SU-DHL-6 (cell line): Measurements from ENCODE around the gene NSD1.

Source experiments
- H2AFZ ChIP-seq: fragments of 200-600 bp; sonication (generic); 2 replicates; pipeline ENCODE4 v1.6.1; 2014; ENCODE audit warnings: low read depth, mild to moderate bottlenecking, moderate library complexity, mixed read lengths, antibody characterized with exemption, low read length; ENCODE audit not compliant: severe bottlenecking
- H3F3A ChIP-seq: fragments of 200-600 bp; shearing (Covaris generic); 2 replicates; pipeline ENCODE4 v1.6.0; 2016; ENCODE audit warnings: antibody characterized with exemption, mild to moderate bottlenecking; ENCODE audit not compliant: insufficient read depth
- H3K27ac ChIP-seq: fragments of 200-600 bp; sonication (generic); 2 replicates; pipeline ENCODE4 v1.5.1; 2016; ENCODE audit warnings: low read depth, mild to moderate bottlenecking, low read length, moderate library complexity, mixed read lengths
- H3K27me3 ChIP-seq: fragments of 200-600 bp; sonication (generic), shearing (Covaris generic); 2 replicates; pipeline ENCODE4 v1.6.0; 2014; ENCODE audit warnings: mild to moderate bottlenecking, low read length
- H3K36me3 ChIP-seq: fragments of 200-600 bp; sonication (generic); 2 replicates; pipeline ENCODE4 v1.6.1; 2014; ENCODE audit warnings: mild to moderate bottlenecking, low read length, mixed read lengths
- H3K4me2 ChIP-seq: fragments of 300-600, 200-600 bp; shearing (Covaris generic), sonication (generic); 2 replicates; pipeline ENCODE4 v1.6.0; 2014; ENCODE audit warnings: low read length, low read depth, mild to moderate bottlenecking; ENCODE audit not compliant: poor library complexity, severe bottlenecking
- H3K4me3 ChIP-seq: fragments of 200-600 bp; sonication (generic); 2 replicates; pipeline ENCODE4 v1.5.1; 2014; ENCODE audit warnings: antibody characterized with exemption, low read length, mild to moderate bottlenecking, mixed read lengths; ENCODE audit not compliant: insufficient read depth, poor library complexity, severe bottlenecking
- H3K79me2 ChIP-seq: fragments of 200-600 bp; sonication (generic); 2 replicates; pipeline ENCODE4 v1.6.1; 2014; ENCODE audit warnings: mild to moderate bottlenecking, low read length, moderate library complexity; ENCODE audit not compliant: insufficient read depth
- H3K9ac ChIP-seq: fragments of 200-600 bp; sonication (generic); 2 replicates; pipeline ENCODE4 v1.7.0; 2014; ENCODE audit warnings: mild to moderate bottlenecking, low read length
- H3K9me2 ChIP-seq: fragments of 200-600 bp; sonication (generic); replicated peaks from 2 replicates; pipeline ENCODE4 v1.6.1; 2014; ENCODE audit warnings: low read length; ENCODE audit not compliant: insufficient read depth
- H3K9me3 ChIP-seq: fragments of 200-600 bp; sonication (generic); 2 replicates; pipeline ENCODE4 v1.6.1; 2014; ENCODE audit warnings: low read length, mixed read lengths; ENCODE audit not compliant: insufficient read depth
- H4K20me1 ChIP-seq: fragments of 200-600 bp; sonication (generic); 2 replicates; pipeline ENCODE4 v1.6.1; 2014; ENCODE audit warnings: low read depth, mild to moderate bottlenecking, antibody characterized with exemption, low read length, moderate library complexity, mixed read lengths
- CTCF ChIP-seq: fragments of 200-600 bp; sonication (generic); IDR thresholded peaks from one replicate; pipeline ENCODE4 v1.5.1; 2017; ENCODE audit warnings: antibody characterized with exemption, mild to moderate bottlenecking, low read length, moderate library complexity; ENCODE audit not compliant: insufficient read depth, poor library complexity, severe bottlenecking
- EZH2phosphoT487 ChIP-seq: fragments of 200-600 bp; sonication (generic), shearing (Covaris generic); conservative IDR thresholded peaks from 2 replicates; pipeline ENCODE4 v1.6.1; 2018; ENCODE audit warnings: mild to moderate bottlenecking, antibody characterized with exemption, low read length, moderate library complexity, mixed read lengths

The NSD1 gene

GRCh38 chr5:177097016-177097985 is 36.3 kb upstream of the NSD1 start:
- Histone ChIP-seq H4K20me1 (no peaks in the 10 kb centered on the region), H3K79me2 (no peaks in the 10 kb centered on the region), H3K4me3 (no peak overlapping the region), H3K27ac (no peak overlapping the region), H3K36me3 (no peaks in the 10 kb centered on the region), H3K4me2 (no peak overlapping the region), H3K27me3 (no peaks in the 10 kb centered on the region), H3K9me3 (no peaks in the 10 kb centered on the region), H2AFZ (no peak overlapping the region), H3K9ac (no peak overlapping the region), H3K9me2 (no peaks in the 10 kb centered on the region), H3F3A (no peaks in the 10 kb centered on the region)
- no peak for TF ChIP-seq CTCF
- no peak for TF ChIP-seq EZH2phosphoT487

- no peak overlapping the region for H3K27ac ChIP-seq
- no peaks in the 10 kb centered on the region for H3K9me2 ChIP-seq
- TF ChIP-seq CTCF = no peak
- no peaks in the 10 kb centered on the region for H3K36me3 ChIP-seq
- H3K9me3 ChIP-seq = no peaks in the 10 kb centered on the region
- H3K27me3 ChIP-seq = no peaks in the 10 kb centered on the region
- H3K4me2 ChIP-seq = no peak overlapping the region
- no peak overlapping the region for H3K9ac ChIP-seq
- no peaks in the 10 kb centered on the region for H3F3A ChIP-seq
- H3K4me3 ChIP-seq = no peak overlapping the region
- no peak overlapping the region for H2AFZ ChIP-seq
- no peaks in the 10 kb centered on the region for H3K79me2 ChIP-seq
- no peaks in the 10 kb centered on the region for H4K20me1 ChIP-seq
Measured at GRCh38 chr5:177098120-177098469, 35.5 kb upstream of the NSD1 start.

GRCh38 chr5:177098470-177099141 is 35.0 kb upstream of the NSD1 start:
- Histone ChIP-seq H4K20me1 (no peaks in the 10 kb centered on the region), H3K9me2 (no peaks in the 10 kb centered on the region), H3K9me3 (no peaks in the 10 kb centered on the region), H3K4me3 (no peak overlapping the region), H3K79me2 (no peaks in the 10 kb centered on the region), H3K4me2 (no peak overlapping the region), H3F3A (no peaks in the 10 kb centered on the region), H3K27me3 (no peaks in the 10 kb centered on the region), H3K36me3 (no peaks in the 10 kb centered on the region), H3K9ac (no peak overlapping the region), H3K27ac (no peak overlapping the region), H2AFZ (no peak overlapping the region)
- TF ChIP-seq EZH2phosphoT487 (no peak), CTCF (no peak)
